GM21528 (cell line): Measurements from ENCODE around the gene RASGRP4.
"Not testable (repeated sequence)": the region's sequence is repeated elsewhere in the genome, so short reads cannot be mapped to it uniquely, and the experiment has no call there.

Experiments
- ATAC-seq: cut with Tn5 transposase; IDR thresholded peaks from one replicate; pipeline ENCODE4 v1.9.1; 2021; ENCODE audit warnings: mild to moderate bottlenecking, moderate library complexity; ENCODE audit not compliant: unreplicated experiment, low FRiP score

Gene RASGRP4

DNA sequence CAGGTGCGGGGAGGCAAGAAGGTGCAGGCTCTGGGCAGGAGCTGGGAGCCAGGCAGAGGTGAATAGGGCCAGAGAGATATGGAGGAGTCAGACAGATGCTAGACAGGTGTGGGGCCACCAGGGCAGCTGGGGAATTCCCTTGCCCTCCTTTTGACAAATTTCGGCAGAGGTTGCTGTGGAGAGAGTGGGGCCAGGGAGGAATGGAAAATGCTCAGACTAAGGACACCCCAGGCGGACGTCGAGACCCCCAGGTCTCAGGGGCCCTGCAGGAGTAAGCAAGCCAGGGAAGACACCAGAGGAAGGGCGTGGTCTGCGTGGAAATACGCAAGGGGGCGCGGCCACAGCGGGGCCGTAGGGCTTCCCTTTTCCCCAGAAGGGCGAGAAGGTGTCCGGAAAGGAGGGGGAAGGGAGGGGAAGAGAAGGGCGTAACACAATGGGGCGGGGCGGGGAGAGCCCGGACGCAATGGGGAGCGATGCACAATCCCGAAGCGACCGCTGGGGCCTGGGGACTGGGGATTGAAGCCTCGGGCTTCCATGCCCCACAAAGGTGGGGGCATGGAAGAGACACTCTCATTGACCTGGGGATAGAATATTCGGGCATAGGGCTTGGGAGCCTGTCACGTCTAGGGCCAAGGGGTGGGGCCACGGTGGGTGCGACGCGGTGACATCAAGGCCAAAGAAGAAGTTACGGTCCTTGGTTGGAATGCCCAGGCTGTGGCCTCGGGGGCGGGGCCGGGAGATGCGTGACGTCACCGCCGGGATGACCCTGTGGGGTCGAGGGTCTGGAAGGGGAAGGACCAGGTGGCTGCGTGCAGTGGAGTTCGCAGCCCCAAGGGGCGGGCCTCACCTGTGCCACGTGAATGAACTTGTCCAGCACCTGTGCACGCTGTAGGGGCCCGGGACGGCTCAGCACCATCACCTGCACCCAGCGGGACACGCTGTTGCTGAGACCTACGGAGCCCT is 8.2 kb downstream of the RASGRP4 start:
- ATAC-seq, result no peak

DNA sequence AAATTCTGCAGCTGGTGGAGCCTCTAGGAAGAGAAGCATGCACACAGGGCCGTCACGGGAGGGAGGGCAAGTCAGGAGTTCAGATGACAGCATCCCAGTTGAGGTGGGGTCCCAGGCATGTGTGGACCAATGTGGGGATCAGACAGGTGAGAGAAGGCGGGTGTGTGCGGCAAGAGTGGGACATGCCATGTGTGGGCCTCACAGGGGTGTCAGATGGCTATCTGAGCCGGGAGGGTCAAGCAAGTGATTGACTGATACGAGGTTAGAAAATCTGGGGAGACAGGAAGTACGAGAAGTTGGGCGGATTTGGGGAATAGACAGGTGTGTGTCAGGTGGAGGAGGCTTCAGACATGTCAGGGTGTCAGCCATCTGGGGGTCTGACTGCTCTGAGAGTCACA is 8.9 kb downstream of the RASGRP4 start:
- ATAC-seq, result no peak

DNA sequence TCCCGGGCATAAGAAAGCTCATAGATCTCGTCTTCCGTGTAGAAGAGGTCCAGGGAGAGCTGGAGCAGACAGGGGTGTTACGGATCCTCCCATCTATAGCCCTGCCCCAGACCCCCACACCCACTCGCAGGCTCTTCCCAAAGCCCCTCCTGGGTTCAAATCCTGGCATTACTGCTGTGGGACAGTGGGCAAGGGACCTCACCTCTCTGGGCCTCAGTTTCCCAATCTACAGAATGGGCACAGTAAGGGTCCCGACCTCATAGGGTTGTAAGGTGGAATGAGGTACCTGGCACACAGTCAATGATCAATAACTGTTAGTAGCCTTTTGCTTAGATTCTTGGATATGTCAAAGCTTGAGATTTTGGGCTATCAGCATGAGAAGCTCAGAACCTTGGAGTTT is 12.6 kb downstream of the RASGRP4 start:
- no peak for ATAC-seq

DNA sequence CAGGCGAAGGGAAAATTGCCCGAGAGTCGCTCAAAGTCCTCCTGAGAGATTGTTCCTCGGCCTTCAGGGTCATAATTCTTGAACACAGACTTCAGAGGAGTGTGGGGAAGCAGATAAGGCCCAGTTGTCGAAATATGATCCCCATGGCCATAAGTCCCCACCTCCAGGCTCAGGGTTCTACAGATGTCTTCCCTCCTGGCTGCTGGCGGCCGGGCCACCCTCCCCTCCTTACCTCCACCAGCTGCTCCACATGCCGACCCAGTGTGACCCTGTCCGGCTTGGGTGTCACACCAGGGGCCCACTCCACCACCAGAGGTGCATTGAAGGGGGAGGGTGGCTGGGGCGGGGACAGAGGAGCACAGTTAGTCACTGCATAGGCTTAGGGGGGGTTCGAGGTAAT is 13.1 kb downstream of the RASGRP4 start:
- ATAC-seq, result no peak

DNA sequence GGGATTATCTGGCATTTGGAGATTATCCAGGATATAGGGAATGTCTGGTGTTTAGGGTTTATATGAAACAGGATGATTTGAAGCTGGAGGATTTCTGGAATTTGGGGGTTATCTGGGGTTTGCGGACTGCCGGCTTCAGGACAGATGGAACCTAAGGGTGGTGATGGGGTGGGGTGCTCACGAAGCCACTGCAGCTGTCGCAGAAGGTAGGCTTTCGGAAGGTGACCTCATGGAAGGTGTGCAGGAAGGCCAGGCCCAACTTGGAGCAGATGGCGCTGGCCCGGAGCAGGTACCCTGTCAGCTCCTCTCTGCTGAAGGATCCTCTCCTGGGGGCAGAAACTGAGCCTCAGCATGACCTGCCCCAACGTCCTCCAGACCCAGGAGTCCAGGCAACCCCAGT is 13.5 kb downstream of the RASGRP4 start:
- ATAC-seq, result no peak

DNA sequence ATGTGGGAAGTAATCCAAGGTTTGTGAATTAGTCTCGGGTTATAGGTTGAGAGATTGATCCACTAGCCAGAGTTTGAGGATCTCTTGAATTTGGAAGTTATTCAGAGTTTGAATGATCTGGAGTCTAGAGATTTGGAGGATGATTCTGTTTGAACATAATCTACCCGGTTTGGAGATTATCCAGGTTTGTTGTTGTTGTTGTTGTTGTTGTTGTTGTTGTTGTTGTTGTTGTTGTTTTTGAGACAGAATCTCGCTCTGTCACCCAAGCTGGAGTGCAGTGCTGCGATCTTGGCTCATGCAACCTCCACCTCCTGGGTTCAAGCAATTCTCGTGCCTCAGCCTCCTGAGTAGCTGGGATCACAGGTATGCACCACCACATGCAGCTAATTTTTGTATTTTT is 14.1 kb downstream of the RASGRP4 start:
- not testable (repeated sequence) for ATAC-seq

DNA sequence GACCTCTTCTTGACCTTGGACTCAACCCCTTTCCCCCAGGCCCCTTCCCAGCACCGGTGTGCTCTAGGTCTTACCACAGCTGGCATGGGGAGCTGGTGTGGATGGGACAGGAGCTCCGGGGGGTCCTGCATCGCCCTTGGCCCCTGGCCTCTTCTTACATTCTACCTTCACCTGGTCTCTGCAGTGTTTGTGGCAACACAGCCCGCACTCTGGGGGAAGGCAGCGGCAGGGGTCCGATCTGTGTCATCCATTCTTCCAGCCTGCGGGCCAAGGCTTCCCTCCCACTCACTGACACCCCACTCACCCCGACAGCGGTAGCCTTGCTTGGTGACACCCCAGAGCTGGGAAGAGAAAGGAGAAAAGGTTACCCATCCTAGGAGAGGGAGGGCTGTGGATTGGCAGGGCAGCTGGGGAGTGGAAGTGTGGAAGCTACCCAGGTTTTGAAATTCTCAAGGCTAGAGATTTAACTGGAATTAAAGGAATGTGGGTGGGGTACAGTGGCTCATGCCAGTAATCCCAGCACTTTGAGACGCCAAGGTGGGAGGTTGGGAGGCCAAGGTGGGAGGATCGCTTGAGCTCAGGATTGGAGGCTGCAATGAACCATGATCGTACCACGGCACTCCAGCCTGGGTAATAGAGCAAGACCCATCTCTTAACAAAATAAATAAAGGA is 14.8 kb downstream of the RASGRP4 start:
- ATAC-seq, result no peak

DNA sequence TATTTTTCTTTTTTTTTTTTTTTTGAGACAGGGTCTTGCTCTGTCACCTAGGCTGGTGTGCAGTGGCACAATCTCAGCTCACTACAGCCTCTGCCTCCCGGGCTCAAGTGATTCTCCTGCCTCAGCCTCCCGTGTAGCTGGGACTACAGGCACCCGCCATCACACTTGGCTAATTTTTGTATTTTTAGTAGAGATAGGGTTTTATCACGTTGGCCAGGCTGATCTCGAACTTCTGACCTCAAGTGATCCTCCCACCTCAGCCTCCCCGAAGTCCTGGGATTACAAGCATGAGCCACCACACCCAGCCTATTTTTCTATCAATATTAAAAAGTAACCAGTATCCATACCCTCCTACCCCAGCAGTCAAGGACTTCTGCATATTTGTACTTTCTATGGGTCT is 15.6 kb downstream of the RASGRP4 start:
- not testable (repeated sequence) for ATAC-seq

DNA sequence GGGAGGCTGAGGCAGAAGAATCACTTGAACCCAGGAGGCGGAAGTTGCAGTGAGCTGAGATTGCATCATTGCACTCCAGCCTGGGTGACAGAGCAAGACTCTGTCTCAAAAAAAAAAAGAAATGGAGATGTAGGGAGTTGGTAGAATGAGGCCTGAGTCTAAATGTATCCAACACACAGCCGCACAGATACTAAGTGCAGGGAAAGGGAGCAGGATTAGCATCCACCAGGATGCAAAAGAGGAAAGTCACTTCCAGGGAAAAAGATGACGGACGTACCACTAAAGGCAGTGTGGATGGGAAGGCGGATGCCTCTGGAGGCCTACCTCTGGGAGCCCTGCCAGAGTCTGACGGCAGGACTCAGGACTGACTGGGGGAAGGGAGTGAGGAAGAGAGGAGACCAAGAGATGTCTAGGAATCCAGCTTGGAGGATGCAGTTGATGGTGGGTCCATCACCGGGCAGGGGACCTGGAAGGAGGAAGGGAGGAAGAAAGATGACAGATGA is 16.3 kb downstream of the RASGRP4 start:
- no peak for ATAC-seq

DNA sequence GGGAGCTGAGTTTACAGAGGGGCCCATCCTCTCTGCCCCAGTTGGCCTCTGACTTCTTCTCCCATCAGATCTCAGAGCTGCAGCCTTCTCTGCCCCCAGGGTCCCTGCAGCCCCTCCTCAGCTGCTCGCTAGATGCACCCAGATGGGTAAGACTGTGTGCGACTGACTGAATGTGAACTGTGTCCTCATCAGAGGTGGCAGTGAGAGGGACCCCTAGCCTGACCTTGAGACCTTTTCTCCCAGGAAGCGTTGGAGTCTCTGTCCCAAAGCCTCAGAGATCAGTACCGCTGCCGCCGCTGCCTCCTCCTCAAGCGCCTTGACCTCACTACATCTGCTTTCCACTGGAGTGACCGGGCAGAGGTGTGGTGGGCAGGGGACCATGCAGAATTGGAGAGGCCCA is 20.7 kb downstream of the RASGRP4 start:
- no peak for ATAC-seq

DNA sequence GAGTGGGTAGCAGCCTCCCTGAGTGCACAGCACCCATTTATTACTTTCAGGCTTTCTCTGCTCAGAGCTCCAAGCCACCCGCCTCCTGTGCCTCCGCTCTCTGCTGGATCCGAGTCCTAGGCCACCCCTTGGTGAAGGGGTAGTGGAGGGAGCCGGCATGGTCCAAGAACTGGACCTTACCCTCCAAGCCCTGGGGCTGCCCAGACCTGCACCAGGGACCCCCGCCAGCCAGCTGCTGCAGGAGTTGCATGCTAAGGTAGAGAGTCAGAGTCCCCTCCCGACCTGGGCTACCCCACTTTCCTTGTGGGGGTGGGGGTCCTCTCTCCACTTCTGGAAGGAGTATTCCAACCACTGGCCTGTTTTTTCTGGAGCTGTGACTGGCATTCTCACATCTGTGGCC is 21.2 kb downstream of the RASGRP4 start:
- ATAC-seq, result no peak

DNA sequence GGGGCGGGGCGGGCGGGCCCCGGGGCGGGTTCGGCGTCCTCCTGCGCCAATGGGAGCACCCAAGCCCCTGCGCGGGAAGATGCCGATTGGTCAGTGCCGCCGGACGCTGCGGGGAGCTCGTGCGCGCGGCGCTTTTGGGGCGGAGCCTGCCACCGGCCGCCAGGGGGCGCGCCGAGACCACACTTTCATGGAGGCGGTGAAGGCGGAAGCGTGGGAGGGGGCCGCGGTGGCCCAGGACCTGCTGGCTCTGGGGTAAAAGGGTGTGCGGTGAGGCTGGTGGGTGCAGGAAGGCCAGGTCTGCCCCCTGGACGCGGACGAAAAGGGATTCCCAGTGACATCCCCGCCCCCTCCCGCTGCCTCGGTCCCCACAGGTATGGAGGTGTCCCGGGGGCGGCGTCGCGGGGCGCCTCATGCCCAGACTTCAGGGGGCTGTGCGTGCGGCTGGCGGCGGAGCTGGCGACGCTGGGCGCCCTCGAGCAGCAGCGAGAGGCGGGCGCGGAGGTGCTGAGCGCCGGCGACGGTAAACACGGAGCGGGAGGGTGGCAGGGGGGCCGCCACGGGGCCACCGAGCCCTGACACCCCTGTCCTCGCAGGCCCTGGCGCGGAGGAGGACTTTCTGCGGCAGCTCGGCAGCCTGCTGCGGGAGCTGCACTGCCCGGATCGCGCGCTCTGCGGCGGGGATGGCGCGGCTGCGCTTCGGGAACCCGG is 22.9 kb downstream of the RASGRP4 start, which contains the start of gene FAM98C:
Gene FAM98C (plus strand): TSS at position 127 of the 708 bp plus-strand sequence. CDS start 61 bp downstream, at position 188.
- peak; percentile 78 for ATAC-seq

DNA sequence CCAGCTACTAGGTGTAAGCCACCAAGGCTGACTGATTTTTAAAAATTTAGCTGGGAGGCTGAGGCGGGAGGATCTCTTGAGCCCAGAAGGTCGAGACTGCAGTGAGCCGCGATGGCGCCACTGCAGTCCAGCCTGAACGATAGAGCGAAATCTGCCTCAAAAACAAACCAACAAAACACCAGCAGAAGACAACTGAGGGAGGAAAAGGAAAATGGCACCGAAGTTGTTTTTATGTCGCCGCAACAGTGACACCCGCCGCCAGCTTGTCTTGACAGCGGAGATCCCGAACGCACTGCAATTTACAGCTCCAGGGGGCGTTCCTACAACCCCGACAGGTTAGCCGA is 23.4 kb downstream of the RASGRP4 start:
- ATAC-seq, result no peak

DNA sequence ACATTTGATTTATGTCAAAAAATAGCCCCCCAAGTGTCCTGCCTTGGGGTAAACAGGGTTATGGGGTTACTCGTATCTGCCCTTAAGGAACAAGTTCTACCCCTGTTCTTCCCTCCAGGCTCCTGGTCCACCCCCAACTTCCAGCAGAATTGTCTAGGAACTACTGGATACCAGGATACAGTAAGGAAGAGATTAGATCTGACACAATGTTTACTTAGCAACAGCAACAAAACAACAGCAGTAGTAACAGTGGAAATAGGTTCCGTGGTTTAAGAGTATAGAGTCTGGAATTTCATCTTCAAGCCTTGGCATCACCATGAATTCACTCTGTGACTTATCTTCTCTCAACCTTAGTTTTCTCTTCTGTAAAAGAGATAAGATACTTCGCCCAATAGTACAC is 24.9 kb downstream of the RASGRP4 start:
- no peak for ATAC-seq

DNA sequence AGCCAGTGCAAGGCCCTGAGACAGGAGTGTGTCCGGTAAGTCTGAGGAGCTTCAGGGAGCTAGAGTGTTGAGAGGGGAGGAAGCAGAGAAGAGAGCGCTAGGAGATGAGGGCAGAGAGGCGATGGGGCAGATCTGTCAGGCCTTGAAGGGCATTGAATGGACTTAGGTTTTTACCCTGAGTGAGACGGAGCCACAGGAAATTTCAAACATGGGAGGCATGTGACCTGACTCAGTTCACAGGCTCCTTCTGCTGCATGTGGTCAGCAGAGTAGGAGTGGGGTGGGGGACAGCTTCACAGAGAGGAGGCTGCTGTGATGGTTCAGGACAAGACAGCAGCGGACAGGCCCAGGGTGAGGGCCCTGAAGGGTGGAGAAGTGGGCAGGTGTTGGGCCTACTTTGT is 25.7 kb downstream of the RASGRP4 start:
- no peak for ATAC-seq

DNA sequence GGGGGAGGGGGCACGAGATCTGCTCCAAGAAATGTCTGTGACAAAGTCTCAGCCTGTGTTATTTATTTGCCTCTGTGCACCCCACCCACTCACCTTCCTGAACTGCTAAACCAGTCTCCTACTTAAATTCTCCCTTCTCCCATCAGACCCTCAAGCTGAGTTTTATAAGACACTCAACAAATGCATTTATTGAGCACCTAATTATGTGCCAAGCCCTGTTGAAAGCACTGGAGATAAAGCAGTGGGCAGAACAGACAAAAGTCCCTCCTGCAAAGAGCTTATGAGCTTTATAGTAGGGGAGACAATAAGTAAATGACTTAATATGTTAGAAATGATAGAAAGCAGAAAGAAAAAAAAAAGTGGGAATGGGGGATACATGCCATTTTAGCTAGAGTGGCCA is 26.5 kb downstream of the RASGRP4 start:
- ATAC-seq, result no peak

DNA sequence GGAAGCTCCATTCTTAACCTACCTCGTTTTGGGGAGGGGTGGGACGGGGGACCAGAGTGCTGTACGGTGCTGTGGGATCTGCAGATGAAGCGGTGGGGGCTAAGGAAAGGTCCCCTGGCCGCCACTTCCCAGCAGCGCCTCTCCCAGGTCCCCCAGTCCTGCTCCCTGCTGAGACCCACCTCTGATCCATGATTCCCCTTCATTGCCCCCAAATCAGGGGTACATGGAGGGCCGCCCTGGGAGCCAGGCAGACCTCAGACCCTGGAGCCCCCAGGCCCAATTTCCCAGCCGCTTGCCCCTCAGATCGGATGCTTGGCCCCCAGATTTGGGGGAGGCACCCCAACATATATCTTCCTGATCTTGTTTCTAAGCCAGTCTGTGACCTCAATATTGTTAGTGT is 26.9 kb downstream of the RASGRP4 start:
- no peak for ATAC-seq

DNA sequence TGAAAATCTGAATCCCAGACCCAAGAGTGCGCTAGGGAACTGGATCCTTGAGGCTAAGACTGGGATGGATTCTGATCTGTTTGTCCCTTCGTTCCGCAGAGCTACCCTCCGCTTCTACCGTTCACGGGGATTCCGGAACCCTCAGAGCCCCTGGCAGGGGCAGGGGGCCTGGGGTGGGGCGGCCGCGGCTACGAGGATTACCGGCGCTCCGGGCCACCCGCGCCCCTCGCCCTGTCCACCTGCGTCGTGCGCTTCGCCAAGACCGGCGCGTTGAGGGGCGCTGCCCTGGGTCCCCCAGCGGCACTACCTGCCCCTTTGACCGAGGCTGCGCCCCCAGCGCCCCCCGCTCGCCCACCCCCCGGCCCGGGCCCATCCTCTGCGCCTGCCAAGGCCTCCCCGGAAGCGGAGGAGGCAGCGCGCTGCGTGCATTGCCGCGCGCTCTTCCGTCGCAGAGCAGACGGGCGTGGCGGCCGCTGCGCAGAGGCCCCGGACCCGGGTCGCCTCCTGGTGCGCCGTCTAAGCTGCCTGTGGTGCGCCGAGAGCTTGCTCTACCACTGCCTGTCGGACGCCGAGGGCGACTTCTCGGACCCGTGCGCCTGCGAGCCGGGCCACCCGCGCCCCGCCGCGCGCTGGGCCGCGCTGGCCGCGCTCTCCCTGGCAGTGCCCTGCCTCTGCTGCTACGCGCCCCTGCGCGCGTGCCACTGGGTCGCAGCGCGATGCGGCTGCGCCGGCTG is 30.5 kb downstream of the RASGRP4 start:
- no peak for ATAC-seq

DNA sequence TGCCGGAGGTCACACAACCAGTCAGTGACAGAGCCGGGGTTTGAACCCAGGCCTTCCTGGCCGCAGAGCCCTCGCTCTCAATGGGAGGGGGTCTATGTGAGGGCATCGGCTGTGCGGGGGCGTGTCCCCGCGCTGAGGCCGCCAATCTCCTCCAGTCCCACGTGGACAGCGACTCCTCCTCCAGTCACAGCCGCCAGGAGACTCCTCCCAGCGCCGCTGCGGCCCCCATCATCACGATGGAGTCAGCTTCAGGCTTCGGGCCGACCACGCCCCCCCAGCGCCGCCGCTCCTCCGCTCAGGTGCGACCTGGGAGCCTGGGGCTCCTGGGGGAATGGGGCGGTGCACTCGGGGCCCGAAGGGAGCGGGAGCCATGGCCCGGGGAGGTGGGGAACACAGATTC is 31.5 kb downstream of the RASGRP4 start:
- ATAC-seq, result no peak

DNA sequence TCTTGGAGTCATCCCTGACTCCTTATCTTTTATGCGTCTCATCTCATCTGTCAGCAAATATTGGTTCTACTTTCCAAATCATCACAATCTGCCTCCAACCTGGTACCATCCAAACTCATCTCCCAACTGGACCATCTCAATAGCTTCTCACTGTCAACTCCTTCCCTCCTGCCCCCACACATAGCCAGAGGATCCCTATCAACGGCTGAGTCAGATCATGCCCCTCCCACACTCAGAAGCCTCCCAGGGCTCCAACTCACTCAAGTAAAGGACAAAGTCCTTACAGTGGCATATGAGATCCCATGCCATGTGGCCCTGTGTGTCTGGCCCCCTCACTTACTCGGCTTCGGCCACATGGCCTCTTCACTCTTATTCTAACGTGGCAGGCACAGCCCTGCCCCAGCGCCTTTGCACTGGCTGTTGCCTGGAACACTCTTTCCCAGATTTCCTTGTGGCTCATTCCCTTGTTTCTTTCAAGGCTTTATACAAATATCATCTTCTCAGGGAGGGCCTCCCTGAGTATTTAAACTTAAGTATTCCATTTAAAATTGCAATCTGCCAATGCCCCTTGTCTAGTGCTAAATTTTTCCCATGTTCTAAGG is 33.2 kb downstream of the RASGRP4 start:
- ATAC-seq, result no peak
